Measurements from ENCODE around the gene CNOT10.
A peak's percentile ranks its signal among the peaks of the same experiment; 100 is the strongest.

Gene CNOT10

DNA sequence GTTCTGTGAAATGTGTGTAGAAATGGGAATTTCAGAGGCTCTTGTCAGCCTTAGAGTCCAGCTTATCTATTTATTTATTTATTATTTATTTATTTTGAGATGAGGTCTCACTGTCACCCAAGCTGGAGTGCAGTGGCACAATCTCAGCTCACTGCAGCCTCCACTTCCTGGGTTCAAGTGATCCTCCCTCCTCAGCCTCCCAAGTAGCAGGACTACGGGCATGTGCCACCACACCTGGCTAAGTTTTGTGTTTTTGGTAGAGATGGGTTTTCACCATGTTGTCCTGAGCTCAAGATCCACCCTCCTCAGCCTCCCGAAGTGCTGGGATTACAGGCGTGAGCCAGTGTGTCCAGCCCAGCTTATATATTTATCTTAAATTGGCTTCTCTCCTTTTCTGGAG is 11.5 kb downstream of the CNOT10 start:
- no peak overlapping the region for H3K4me3 ChIP-seq (replicated peaks in 1 of 2; ENCODE audit: low read depth in 2 of 2, low read length in 2 of 2)
- TF ChIP-seq, protein P1, sequence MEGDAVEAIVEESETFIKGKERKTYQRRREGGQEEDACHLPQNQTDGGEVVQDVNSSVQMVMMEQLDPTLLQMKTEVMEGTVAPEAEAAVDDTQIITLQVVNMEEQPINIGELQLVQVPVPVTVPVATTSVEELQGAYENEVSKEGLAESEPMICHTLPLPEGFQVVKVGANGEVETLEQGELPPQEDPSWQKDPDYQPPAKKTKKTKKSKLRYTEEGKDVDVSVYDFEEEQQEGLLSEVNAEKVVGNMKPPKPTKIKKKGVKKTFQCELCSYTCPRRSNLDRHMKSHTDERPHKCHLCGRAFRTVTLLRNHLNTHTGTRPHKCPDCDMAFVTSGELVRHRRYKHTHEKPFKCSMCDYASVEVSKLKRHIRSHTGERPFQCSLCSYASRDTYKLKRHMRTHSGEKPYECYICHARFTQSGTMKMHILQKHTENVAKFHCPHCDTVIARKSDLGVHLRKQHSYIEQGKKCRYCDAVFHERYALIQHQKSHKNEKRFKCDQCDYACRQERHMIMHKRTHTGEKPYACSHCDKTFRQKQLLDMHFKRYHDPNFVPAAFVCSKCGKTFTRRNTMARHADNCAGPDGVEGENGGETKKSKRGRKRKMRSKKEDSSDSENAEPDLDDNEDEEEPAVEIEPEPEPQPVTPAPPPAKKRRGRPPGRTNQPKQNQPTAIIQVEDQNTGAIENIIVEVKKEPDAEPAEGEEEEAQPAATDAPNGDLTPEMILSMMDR (IDR thresholded peaks at IDR 0.05; ENCODE audit: low read depth, low read length), result no peak
- DNase-seq (ENCODE audit: low read depth in 2 of 2), result no peak

DNA sequence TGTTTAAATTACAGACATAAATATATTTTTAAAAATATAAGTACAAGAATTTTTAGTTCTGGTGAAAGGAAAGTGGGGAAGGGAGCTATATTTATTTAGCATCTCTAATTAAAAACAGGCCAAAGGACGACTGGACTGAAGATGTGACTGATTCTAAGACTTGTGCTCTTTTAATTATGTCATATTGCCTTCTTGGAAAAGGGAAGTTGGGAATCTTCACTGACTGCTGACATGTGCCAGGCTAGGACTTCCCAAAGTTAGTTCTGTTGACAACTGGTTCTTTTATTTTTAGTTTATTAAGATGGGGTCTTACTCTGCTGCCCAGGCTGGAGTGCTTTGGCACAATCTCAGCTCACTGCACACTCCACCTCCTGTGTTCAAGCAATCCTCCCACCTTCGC is 13.5 kb downstream of the CNOT10 start:
- H3K4me3 ChIP-seq (replicated peaks in 1 of 2; ENCODE audit: low read depth in 2 of 2, low read length in 2 of 2), result no peak overlapping the region
- TF ChIP-seq, protein P1 (IDR thresholded peaks at IDR 0.05; ENCODE audit: low read depth, low read length), result no peak
- DNase-seq (ENCODE audit: low read depth in 2 of 2), result no peak

DNA sequence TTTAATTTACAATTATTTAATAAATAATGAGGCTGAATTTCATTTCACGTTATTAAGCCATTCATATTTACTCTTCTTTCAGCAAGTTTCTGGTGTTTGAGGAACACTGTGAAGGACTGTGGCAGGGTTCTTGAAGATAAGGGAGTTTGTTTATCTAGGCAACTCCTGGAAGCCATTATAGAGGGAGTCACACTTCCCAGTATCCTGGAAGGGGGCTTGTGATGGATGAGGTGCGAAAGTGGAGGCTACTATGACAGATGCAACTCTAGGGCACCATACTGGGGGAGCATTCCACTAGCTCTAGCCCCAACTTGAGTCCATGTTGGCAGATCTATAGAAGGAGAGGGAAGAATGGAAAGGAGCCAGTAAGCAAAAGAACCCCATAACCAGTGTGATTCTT is 14.4 kb downstream of the CNOT10 start:
- H3K4me3 ChIP-seq (replicated peaks in 1 of 2; ENCODE audit: low read depth in 2 of 2, low read length in 2 of 2), result no peak overlapping the region
- DNase-seq (ENCODE audit: low read depth in 2 of 2), result no peak
- TF ChIP-seq, protein P1 (IDR thresholded peaks at IDR 0.05; ENCODE audit: low read depth, low read length), result no peak

DNA sequence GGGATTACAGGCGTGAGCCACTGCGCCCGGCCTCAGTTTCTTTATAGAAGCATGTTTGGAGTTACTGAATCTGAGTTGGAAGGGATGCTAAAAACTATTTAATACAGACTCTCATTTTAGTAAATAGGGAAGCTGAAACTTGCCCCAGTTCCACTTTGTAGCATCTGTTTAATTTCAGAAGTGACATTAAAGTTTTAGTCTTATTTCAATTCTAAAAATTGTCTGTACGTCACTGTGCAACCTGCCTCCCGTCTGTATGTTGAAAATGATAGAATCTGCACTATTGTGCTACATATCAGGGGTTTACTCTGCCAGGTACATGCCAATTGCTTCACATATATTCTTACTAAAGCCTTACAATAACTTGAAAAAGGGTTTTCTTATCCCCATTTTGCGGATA is 15.3 kb downstream of the CNOT10 start:
- TF ChIP-seq, protein P1 (IDR thresholded peaks at IDR 0.05; ENCODE audit: low read depth, low read length), result no peak
- H3K4me3 ChIP-seq (replicated peaks in 1 of 2; ENCODE audit: low read depth in 2 of 2, low read length in 2 of 2), result no peak overlapping the region
- no peak for DNase-seq (ENCODE audit: low read depth in 2 of 2)

DNA sequence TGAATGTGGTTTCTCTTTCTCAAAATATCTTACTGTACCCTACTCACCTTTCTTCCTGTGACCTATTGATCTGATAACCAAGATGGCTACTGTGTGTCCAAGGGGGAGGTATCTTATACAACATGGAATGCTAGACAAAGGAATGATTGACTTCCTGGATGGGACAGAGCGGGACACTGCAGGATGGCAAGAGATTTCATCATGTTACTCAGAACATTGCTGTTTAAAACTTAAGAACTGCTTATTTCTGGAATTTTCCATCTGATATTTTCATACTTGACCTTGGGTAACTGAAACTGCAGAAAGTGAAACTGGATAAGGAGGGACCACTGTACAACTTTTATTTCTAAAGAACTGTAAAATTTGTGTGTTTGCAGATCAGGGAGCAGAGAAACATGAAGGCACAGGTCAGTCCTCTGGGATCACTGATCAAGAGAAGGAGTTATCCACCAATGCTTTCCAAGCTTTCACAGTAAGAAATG is 18.5 kb downstream of the CNOT10 start:
- peak; percentile 18 to 36 for DNase-seq (ENCODE audit: low read depth in 2 of 2)
- no peak overlapping the region for H3K4me3 ChIP-seq (replicated peaks in 1 of 2; ENCODE audit: low read depth in 2 of 2, low read length in 2 of 2)
- TF ChIP-seq, protein P1 (IDR thresholded peaks at IDR 0.05; ENCODE audit: low read depth, low read length), result no peak

DNA sequence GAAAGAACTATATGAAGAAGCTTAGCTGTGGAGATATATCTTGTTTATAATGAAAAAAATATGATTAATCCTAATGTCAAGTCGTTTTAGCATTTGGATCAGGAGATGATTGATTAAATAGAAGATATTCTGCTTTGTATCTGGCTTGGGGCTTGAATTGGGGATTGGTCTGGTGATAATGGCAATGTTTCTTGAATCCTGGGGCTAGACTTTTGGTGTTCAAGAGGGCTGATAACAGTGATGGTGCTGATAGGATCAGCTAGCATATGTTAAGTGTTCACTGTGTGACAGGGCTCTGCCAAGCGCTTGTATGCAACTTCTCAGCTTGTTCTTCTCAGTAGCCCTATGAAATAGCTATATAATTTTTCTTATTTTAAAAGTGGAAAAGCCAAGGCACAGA is 20.2 kb downstream of the CNOT10 start:
- DNase-seq (ENCODE audit: low read depth in 2 of 2), result no peak
- TF ChIP-seq, protein P1 (IDR thresholded peaks at IDR 0.05; ENCODE audit: low read depth, low read length), result no peak
- H3K4me3 ChIP-seq (replicated peaks in 1 of 2; ENCODE audit: low read depth in 2 of 2, low read length in 2 of 2), result no peak overlapping the region

DNA sequence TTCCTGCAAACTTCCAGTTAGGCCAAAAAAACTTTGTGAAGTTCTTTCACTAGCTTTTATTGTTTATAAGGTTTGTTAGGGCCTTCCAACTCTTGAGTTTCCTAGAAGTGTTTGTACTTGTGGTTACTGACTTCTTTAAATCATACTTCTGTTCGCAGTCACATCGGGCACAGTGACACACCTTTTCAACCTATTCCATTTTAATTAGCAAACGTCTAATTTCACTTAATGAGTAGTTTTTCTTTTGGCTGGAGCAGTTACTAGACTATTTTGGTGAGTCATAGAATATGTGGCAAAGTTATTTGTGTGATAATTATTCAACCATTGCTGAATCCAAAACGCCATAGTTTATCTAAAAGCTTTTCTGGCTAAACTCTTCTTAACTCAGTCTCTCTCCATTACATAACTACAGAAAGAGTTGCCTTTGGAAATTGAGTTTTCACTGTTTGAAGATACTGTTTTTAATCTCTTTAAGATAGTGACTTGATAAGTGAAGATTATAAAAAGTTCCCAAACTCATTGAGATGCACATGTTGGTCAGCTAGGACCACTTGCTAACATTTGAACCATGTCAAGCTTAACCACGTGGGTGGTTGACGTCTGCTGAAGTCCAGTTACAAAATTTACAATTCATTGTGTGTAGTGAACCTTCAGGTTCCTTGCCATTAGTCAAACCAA is 21.5 kb downstream of the CNOT10 start:
- no peak overlapping the region for H3K4me3 ChIP-seq (replicated peaks in 1 of 2; ENCODE audit: low read depth in 2 of 2, low read length in 2 of 2)
- peak in 1 of 2 donors; percentile 6 for DNase-seq (ENCODE audit: low read depth in 2 of 2)
- TF ChIP-seq, protein P1 (IDR thresholded peaks at IDR 0.05; ENCODE audit: low read depth, low read length), result no peak
